Endothelial cell of umbilical vein (primary cell): ENCODE results near the gene DNMT3L. TPM values are rescaled to one million over a fixed set of nuclear protein-coding genes. Genes with fewer than 3 reads are reported as not detected.

Experiments used
- BruUV-seq: library from RNA; stranded (reverse); fragments of 400-500 nt; replicated peaks from 2 replicates; lab custom pipeline; 2021; lab: Mats Ljungman, UMichigan
- CTCF ChIA-PET: fragments of 300-600, 350-600 bp; sonication (Branson Sonifier 250); formaldehyde crosslinking; loops from one replicate; lab custom pipeline; 2021; ENCODE audit warnings: antibody characterized with exemption, inconsistent platforms; lab: Charles Lee
- POLR2A ChIA-PET: fragments of 300-600, 350-600 bp; sonication (Branson Sonifier 250); formaldehyde crosslinking; loops from one replicate; lab custom pipeline; 2021; ENCODE audit warnings: antibody characterized with exemption, inconsistent platforms; lab: Charles Lee
- DNase-seq: peaks from one replicate; pipeline ENCODE4 v3.0.0-alpha.2; 2011; ENCODE audit warnings: low read depth, low spot score
- FAIRE-seq: peaks from 2 replicates; lab custom pipeline; 2011; peaks lifted over from hg19 to GRCh38; lab: Jason Lieb, UNC
- H2AFZ ChIP-seq: 2 replicates; pipeline ENCODE4 v1.6.0; 2012; ENCODE audit warnings: low read depth, low read length, control low read depth, inconsistent platforms
- H3K27ac ChIP-seq: 2 replicates; pipeline ENCODE4 v1.5.1; 2011; ENCODE audit warnings: low read depth, mild to moderate bottlenecking, control low read depth, low read length, moderate library complexity; ENCODE audit not compliant: insufficient read depth
- H3K27me3 ChIP-seq, 2 experiments: 2 replicates each; pipeline versions ENCODE4 v1.6.0 to v1.6.1; 2011; ENCODE audit warnings: low read length in 2 of 2, mixed read lengths in 1 of 2; ENCODE audit not compliant: control insufficient read depth in 2 of 2, insufficient read depth in 2 of 2
- H3K36me3 ChIP-seq, 2 experiments: 2 replicates in 1 of 2; 3 replicates in 1 of 2; pipeline ENCODE4 v1.5.1; 2011; ENCODE audit warnings: low read length in 2 of 2, mild to moderate bottlenecking in 1 of 2, moderate library complexity in 1 of 2; ENCODE audit not compliant: control insufficient read depth in 2 of 2, insufficient read depth in 2 of 2; ENCODE audit errors: extremely low read depth in 1 of 2
- H3K4me1 ChIP-seq: 3 replicates; pipeline ENCODE4 v1.5.1; 2011; ENCODE audit warnings: mild to moderate bottlenecking, low read length; ENCODE audit not compliant: control insufficient read depth, insufficient read depth; ENCODE audit errors: extremely low read depth
- H3K4me2 ChIP-seq: 2 replicates; pipeline ENCODE4 v1.6.1; 2011; ENCODE audit warnings: low read length, control low read depth, mixed read lengths; ENCODE audit not compliant: insufficient read depth
- H3K4me3 ChIP-seq, 3 experiments: fragments of 200-600 bp in 1 of 3; sonication (generic), shearing (Covaris generic) in 1 of 3; replicated peaks in 1 of 3; 2 replicates each; pipeline ENCODE4 v1.5.1; 2011 to 2016; ENCODE audit warnings: control low read depth in 3 of 3, low read length in 3 of 3, mild to moderate bottlenecking in 2 of 3, inconsistent platforms in 1 of 3, low read depth in 1 of 3, moderate library complexity in 1 of 3; ENCODE audit not compliant: insufficient read depth in 1 of 3
- H3K79me2 ChIP-seq: 2 replicates; pipeline ENCODE4 v1.6.0; 2012; ENCODE audit warnings: low read length, inconsistent platforms; ENCODE audit not compliant: control insufficient read depth, insufficient read depth
- H3K9ac ChIP-seq: replicated peaks from 2 replicates; pipeline ENCODE3; 2011; ENCODE audit warnings: low read length, control low read depth; ENCODE audit not compliant: insufficient read depth; ENCODE audit errors: extremely low read depth
- H3K9me1 ChIP-seq: replicated peaks from 3 replicates; pipeline ENCODE4 v1.6.0; 2011; ENCODE audit warnings: mild to moderate bottlenecking, low read length; ENCODE audit not compliant: control insufficient read depth, insufficient read depth; ENCODE audit errors: extremely low read depth
- H3K9me3 ChIP-seq: replicated peaks from 2 replicates; pipeline ENCODE4 v1.5.1; 2012; ENCODE audit warnings: low read length, inconsistent platforms; ENCODE audit not compliant: control insufficient read depth, insufficient read depth
- H4K20me1 ChIP-seq: replicated peaks from 2 replicates; pipeline ENCODE3; 2011; ENCODE audit warnings: mild to moderate bottlenecking, low read length; ENCODE audit not compliant: control insufficient read depth, insufficient read depth; ENCODE audit errors: extremely low read depth
- CTCF ChIP-seq, 2 donors: IDR thresholded peaks; 1 replicate in 1 of 2; 2 replicates in 1 of 2; pipeline ENCODE4 v1.5.1; 2011; ENCODE audit warnings: low read length in 2 of 2, mild to moderate bottlenecking in 2 of 2, moderate library complexity in 2 of 2, control low read depth in 1 of 2, inconsistent platforms in 1 of 2, low read depth in 1 of 2; ENCODE audit not compliant: insufficient read depth in 1 of 2; ENCODE audit errors: extremely low read depth in 1 of 2
- EZH2 ChIP-seq: IDR thresholded peaks from 2 replicates; pipeline ENCODE4 v1.6.1; 2012; ENCODE audit warnings: borderline replicate concordance, low read depth, mild to moderate bottlenecking, moderate library complexity, low read length, inconsistent platforms; ENCODE audit not compliant: severe bottlenecking
- FOS ChIP-seq: IDR thresholded peaks from 2 replicates; pipeline ENCODE4 v1.6.1; 2011; ENCODE audit warnings: mild to moderate bottlenecking, low read length, moderate library complexity, borderline replicate concordance; ENCODE audit not compliant: insufficient read depth
- GATA2 ChIP-seq: IDR thresholded peaks from 2 replicates; pipeline ENCODE4 v1.7.0; 2011; ENCODE audit warnings: low read depth, mild to moderate bottlenecking, moderate library complexity, mixed read lengths, low read length; ENCODE audit not compliant: insufficient read length, insufficient read depth
- JUN ChIP-seq: IDR thresholded peaks from 2 replicates; pipeline ENCODE4 v1.6.1; 2011; ENCODE audit warnings: borderline replicate concordance, low read depth; ENCODE audit not compliant: insufficient read length, insufficient read depth
- MAX ChIP-seq: IDR thresholded peaks from 2 replicates; pipeline ENCODE4 v1.6.1; 2011; ENCODE audit not compliant: insufficient read depth, insufficient read length
- MYC ChIP-seq: IDR thresholded peaks from one replicate; pipeline ENCODE4 v1.6.1; 2011; ENCODE audit warnings: mild to moderate bottlenecking, low read depth, low read length
- POLR2A ChIP-seq: IDR thresholded peaks from 2 replicates; pipeline ENCODE4 v1.6.1; 2012; ENCODE audit warnings: low read depth, mild to moderate bottlenecking, control low read depth, low read length
- POLR2AphosphoS5 ChIP-seq: IDR thresholded peaks from 2 replicates; pipeline ENCODE4 v1.6.1; 2012; ENCODE audit warnings: low read depth, mild to moderate bottlenecking, control low read depth, low read length, moderate library complexity; ENCODE audit not compliant: insufficient read depth
- dilution Hi-C: fragments of 300-500 bp; cut with MboI; formaldehyde crosslinking; loops from one replicate; pipeline ENCODE4 v1.15.0; 2019; ENCODE audit warnings: low sequenced_read_pairs; ENCODE audit not compliant: extremely low pct_ligation_motif_present
- intact Hi-C: fragments of 100-400 bp; cut with micrococcal nuclease; formaldehyde crosslinking; loops from one replicate; pipeline ENCODE4 v1.10.0; 2022
- polyA plus RNA-seq, 4 experiments: library from polyadenylated mRNA; depleted of rRNA in 3 of 4; stranded (reverse) in 3 of 4; unstranded in 1 of 4; fragments of >200 nt; gene quantifications; 2 replicates each; pipeline versions ENCODE4 v1.2.1 to v1.2.3, GENCODE V29; 2011 to 2012; ENCODE audit warnings: missing spikeins in 1 of 4
- total RNA-seq: library from RNA; stranded (reverse); gene quantifications from 2 replicates; pipeline ENCODE4 v1.2.3, GENCODE V29; 2021

DNMT3L gene
- total and polyA plus RNA-seq, 2 donors (not counting 3 experiments of a cell fraction or from before 2014, with no cell fraction given): not detected

GRCh38 chr21:44294391-44295162 lies 32.9 kb upstream of the DNMT3L start:
- no peak overlapping the region for H3K4me2 ChIP-seq
- no peaks in the 10 kb centered on the region for H3K36me3 ChIP-seq
- no TSS peak for BruUV-seq
- DNase-seq (no peak), FAIRE-seq (no peak)
- no peak for TF ChIP-seq CTCF (IDR thresholded peaks at IDR 0.05; ENCODE audit: extremely low read depth in 1 of 2, insufficient read depth in 1 of 2, low read depth in 1 of 2, low read length in 2 of 2)
- POLR2A ChIA-PET: no interaction called here
- CTCF ChIA-PET: interaction anchor here (1.1 to 1.9 kb wide), 2 partner anchors 10 to 319 kb away, joined by 5 to 6 read pairs; no protein-coding TSS in a partner anchor
- H3K79me2 ChIP-seq: no peaks in the 10 kb centered on the region
- no peaks in the 10 kb centered on the region for H3K9me1 ChIP-seq
- dilution Hi-C loops (no loop called here), intact Hi-C loops (no loop called here)
- no peaks in the 10 kb centered on the region for H3K27me3 ChIP-seq
- no peak overlapping the region for H3K27ac ChIP-seq
- no peaks in the 10 kb centered on the region for H4K20me1 ChIP-seq
- peaks cover 5% of the 10 kb centered on the region for H3K4me1 ChIP-seq
- no peak overlapping the region for H2AFZ ChIP-seq
- no peak overlapping the region for H3K4me3 ChIP-seq
- H3K9ac ChIP-seq: no peak overlapping the region
- H3K9me3 ChIP-seq: no peaks in the 10 kb centered on the region

GRCh38 chr21:44293551-44294231 lies 32.0 kb upstream of the DNMT3L start:
- ChIA-PET POLR2A (no interaction called here), CTCF (interaction anchor here (1.9 kb wide), 1 partner anchor 11 kb away, joined by 6 read pairs; no protein-coding TSS in a partner anchor)
- DNase-seq: no peak
- Histone ChIP-seq H4K20me1 (no peaks in the 10 kb centered on the region), H3K79me2 (no peaks in the 10 kb centered on the region), H3K36me3 (no peaks in the 10 kb centered on the region), H3K27me3 (no peaks in the 10 kb centered on the region), H2AFZ (no peak overlapping the region), H3K9me3 (no peaks in the 10 kb centered on the region), H3K9me1 (no peaks in the 10 kb centered on the region), H3K9ac (no peak overlapping the region), H3K4me2 (no peak overlapping the region), H3K4me1 (no peaks in the 10 kb centered on the region), H3K27ac (no peak overlapping the region), H3K4me3 (no peak overlapping the region)
- intact Hi-C loops: no loop called here
- no peak for TF ChIP-seq FOS
- no peak for TF ChIP-seq POLR2AphosphoS5
- no peak for TF ChIP-seq CTCF (IDR thresholded peaks at IDR 0.05; ENCODE audit: extremely low read depth in 1 of 2, insufficient read depth in 1 of 2, low read depth in 1 of 2, low read length in 2 of 2)
- TF ChIP-seq JUN: no peak
- TF ChIP-seq POLR2A: no peak
- no peak for TF ChIP-seq MYC
- TF ChIP-seq GATA2: no peak
- TF ChIP-seq MAX: no peak
- TF ChIP-seq EZH2: no peak
- no peak for FAIRE-seq
- dilution Hi-C loops: no loop called here
- no TSS peak for BruUV-seq
